Measurements from ENCODE around the gene TBX4.
"Not testable (repeated sequence)": the region's sequence is repeated elsewhere in the genome, so short reads cannot be mapped to it uniquely, and the experiment has no call there.

Gene TBX4

DNA sequence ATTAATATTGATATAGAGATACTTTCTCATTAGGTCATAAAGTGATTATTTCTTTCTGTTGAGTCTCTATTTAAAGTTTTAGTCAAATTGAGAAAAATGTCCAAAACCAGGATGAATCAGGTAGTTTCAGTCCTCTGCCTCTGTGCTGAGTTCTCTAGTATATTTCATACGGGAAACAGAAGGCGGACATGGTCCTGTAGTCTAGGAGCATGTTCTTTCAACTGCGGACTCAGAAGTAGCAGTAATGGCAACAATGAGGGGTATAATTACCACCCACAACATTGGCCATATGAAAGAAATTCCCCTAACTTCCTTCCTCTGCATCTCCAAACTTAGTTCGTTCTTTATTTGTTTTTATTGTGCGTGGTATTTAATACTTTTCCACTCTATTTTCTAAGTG lies 50.1 kb downstream of the TBX4 start:
- no peak for DNase-seq

GRCh38 chr17:61503961-61504360 lies 51.7 kb downstream of the TBX4 start:
- DNase-seq = no peak

DNA sequence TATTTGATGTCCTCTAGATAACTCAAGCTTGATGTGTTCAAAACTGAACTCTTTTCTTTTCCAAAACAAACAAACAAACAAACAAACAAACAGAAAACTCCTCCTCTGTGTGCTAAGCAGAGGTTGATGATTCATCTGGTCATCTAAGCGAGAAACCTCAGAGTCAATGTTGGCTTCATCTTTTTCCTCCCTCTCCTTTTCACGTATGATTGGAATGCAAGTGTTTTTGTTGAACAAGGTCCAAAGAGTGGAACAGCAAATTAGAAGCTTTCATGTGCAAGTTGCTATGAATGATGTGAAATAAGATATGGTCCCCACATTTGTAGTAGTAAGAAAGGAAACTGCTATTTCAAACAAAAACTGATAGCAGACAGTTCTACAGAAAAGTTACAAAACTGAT lies 52.5 kb downstream of the TBX4 start:
- DNase-seq = no peak

GRCh38 chr17:61505846-61506627 lies 53.8 kb downstream of the TBX4 start:
- DNase-seq = no peak

- no peak for DNase-seq
Observed at GRCh38 chr17:61507383-61508066, 55.3 kb downstream of the TBX4 start.

- DNase-seq = no peak
Observed at GRCh38 chr17:61508912-61509311, 56.7 kb downstream of the TBX4 start.

- not testable (repeated sequence) for DNase-seq
Observed at GRCh38 chr17:61509454-61509853, 57.2 kb downstream of the TBX4 start.

- DNase-seq = no peak
Observed at GRCh38 chr17:61510237-61510636, 58.0 kb downstream of the TBX4 start.

- no peak for DNase-seq
Observed at GRCh38 chr17:61510991-61511390, 58.8 kb downstream of the TBX4 start.

DNA sequence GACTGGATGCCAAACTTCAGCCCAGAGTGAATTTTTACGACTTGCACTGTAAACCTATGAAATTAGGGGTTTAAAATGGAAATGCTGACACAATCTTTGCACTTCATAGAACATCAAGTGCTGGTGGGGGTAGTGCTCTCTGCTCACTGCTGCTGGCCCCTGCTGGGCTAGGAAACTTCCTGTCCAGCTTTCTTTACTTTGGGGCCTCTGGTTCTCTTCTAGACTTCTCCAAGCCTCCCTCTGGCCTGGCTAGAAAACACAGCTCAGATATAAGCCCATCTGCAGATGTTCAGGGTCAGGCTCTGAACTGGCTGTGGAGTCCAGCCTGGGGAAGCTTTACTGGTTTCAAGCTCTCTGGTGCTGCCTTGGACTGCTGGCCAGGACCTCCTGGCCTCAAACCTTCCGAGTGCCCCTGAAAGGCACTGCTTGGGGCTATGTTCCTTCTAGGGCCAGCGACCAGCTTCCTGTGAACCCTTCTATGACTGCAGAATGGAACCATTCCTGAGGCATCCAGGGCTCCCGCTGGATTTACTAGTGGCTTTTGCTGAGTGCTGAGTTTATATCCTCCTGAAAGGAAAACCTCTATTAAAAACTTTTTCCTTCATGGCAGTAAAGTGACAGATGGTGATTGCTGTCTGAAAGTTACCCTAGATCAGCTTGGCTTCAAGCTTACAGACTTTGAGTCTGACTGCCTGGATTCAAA lies 59.4 kb downstream of the TBX4 start:
- DNase-seq = no peak

GRCh38 chr17:61514491-61514890 lies 62.3 kb downstream of the TBX4 start:
- no peak for DNase-seq

- DNase-seq = no peak
Observed at GRCh38 chr17:61517265-61517664, 65.0 kb downstream of the TBX4 start.

- no peak for DNase-seq
Observed at GRCh38 chr17:61517843-61518606, 65.8 kb downstream of the TBX4 start.

DNA sequence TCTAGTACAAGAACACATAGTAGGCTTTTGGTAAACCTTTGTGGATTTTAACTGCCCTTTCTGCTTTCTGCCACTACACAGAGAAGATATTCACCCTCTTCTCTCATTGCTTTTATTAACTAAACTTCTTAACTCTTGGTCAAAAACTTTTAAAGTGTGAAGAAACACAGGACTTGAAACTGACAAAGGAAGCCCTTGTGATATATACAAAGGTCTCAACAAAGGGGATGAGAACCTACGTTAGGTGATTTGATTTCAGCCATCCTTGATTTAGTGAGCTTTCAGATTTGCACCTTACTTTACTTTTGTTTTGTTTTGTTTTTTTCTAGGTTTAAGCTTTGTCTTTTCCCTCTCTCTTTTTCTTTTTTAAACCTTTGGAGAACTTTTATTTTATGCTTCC lies 66.9 kb downstream of the TBX4 start:
- DNase-seq = no peak

- DNase-seq = no peak
Observed at GRCh38 chr17:61519754-61520440, 67.7 kb downstream of the TBX4 start.

DNA sequence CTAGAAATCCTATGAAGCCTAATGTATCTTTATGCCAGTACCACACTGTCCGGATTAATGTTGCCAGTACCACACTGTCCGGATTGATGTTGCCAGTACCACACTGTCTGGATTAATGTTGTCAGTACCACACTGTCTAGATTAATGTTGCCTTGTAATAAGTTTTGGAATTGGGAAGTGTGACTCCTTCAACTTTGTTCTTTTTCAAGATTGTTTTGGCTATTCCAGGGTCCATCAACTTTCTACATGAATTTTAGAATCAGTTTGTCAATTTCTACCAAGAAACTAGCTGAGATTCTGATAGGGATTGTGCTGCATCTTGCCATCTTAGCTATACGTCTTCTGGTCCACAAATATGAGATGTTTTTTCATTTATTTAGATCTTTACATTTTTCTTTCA lies 68.7 kb downstream of the TBX4 start:
- no peak for DNase-seq

DNA sequence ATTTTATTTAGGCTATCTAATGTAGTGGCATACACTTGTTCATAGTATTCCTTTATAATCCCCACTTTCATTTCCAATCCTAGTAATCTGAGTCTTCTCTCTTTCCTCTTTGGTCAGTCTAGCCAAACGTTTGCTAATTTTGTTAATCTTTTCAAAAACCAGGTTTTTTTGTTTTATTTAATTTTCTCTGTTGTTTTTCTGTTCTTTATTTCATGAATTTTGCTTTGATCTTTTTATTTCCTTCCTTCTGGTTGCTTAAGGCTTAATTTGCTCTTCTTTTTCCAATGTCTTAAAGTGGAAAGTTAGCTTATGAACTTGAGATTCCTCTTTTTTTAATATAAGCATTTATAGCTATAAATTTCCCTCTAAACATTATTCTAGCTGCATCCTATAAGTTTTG lies 69.9 kb downstream of the TBX4 start:
- no peak for DNase-seq

DNA sequence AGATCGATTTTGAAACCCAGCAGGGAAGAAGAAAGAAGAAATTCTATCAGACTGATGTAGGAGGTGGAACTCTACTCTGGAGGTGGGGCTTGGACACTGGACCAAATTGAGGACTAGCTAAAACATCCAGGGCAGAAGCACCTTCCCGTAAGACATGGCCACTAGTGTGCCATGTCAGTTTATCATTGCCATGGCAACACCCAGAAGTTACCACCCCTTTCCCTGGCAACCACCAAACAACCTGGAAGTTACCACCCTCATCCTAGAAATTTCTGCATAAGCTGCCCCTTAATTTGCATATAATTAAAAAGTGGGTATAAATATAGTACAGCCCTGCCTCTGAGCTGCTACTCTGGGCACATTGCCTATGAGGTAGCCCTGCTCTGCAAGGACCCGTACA lies 72.1 kb downstream of the TBX4 start:
- DNase-seq = no peak

DNA sequence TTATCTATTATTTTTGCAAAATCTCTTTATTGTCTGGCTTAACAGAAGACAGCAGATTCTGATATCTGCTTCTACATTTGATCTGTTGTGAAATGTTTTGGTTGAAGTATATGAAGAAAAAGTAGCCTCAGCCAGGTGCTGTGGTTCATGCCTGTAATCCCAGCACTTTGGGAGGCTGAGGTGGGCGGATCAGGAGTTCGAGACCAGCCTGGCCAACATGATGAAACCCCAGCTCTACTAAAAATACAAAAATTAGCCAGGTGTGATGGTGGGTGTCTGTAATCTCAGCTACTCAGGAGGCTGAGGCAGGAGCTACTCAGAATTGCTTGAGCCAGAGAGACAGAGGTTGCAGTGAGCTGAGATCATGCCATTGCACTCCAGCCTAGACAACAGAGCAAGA lies 75.2 kb downstream of the TBX4 start:
- DNase-seq = not testable (repeated sequence)

DNA sequence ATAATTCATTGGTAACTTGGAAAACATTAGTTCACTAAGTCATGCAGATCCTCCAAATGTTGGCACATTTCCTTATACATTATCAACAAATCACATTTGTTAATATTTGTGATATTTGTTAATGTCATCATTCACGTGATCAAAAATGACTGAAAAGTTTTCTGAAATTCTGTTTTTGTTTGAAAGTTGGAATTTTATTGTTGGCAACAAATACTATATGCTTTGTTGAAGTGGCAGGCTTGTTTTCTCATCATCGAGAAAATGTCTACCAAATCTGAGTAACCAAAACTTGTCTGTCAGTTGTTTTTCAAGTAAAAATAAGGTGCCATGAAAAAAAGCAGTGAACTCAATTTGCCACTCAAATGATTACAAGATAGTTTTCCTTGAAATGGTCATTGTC lies 75.9 kb downstream of the TBX4 start:
- DNase-seq = no peak

DNA sequence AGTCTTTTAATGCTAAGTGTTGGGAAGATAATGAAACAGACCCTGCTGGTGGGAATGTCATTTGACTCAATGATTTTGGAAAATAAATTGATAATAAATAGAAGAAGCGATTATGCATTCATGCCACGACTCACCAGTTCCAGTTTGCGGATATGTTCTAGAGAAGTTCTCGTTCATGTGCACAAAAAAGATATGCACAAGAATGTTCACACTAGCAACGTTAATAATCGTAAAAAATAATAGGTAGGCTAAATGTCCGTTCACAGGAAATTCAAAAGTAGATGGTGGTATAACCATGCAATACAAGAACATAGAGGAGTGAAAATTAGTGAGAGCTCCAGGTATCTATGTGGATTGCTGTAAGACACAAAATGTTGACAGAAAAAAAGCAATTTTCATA lies 79.0 kb downstream of the TBX4 start:
- no peak for DNase-seq

DNA sequence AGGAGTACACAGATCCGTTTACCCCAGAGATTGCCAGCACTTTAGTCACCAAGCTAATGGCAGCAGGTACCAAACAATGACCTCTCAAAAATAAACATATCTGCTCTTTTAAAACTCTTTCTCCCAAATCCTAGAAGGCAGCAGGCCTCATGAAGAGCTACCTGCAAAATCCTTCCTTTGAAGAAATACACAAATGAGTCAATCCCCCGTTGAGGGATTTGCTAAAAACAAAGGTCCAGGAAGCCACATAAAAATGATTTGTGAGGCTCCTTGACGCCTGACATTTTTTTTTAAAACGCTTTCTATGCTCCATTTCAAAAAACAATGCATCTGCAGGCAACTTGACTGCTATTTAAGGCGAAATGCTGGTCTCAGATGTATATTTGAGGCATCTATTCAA lies 80.6 kb downstream of the TBX4 start:
- no peak for DNase-seq

DNA sequence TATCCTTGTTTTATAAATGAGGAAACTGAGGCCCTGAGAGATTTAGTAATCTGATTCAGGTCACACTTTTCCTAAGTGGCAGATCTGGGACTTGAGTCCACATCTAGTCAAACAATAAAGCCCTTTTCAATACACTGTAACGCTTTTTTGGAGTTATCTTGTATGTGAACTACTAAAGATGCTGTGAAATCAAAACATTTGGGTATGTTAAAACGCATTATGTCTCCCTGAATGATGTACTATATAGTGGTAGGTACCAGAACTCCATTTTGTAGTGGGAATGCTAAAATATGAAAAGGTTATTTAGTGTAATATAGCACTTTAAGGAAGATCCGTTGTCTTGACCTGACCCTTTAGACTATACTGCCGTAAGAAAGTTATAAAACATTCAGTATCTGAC lies 81.6 kb downstream of the TBX4 start:
- no peak for DNase-seq
